Measurements from ENCODE around the gene TWF2. TPM values are rescaled to one million over a fixed set of nuclear protein-coding genes. Genes with fewer than 3 reads are reported as not detected.
A peak's percentile ranks its signal among the peaks of the same experiment; 100 is the strongest.

TWF2 gene
- polyA plus RNA-seq, 4 donors, result 23.1 to 54.1 (median 50.7) TPM

DNA sequence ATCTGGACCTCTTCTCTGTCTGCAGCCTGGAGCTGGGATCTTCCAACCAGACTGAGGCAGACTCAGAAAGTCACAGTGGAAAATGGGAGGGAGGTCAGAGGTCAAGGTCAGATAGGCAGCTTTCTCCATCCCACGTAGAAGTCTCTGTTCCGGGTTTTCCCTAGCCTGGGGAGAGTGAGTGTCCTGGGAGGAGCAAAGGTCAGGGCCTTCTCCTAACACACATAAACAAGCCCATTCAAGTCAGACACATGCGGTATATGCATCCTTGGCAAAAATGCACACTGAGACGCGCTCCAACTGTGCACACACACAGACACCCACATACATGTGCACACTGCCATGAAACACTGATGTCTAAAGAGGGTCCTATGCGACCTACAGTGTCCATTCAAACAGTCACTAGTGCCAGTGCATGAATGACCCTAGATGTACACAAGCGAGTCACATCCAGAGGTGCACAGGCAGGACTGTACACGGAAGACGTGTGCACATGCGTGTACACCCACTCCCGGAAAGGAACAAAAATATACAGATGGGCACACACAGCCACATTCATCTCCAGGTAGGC lies 681 bp downstream of the TWF2 start:
- no peaks in the 10 kb centered on the region for H3K27me3 ChIP-seq (ENCODE audit: control insufficient read depth in 3 of 3, insufficient read depth in 3 of 3, low read length in 3 of 3)
- H3K36me3 ChIP-seq (ENCODE audit: control insufficient read depth in 3 of 3, insufficient read depth in 2 of 3, low read depth in 1 of 3, low read length in 3 of 3), result peaks cover 0 to 29% (median 2%) of the 10 kb centered on the region in 3 donors
- FAIRE-seq (no peak), DNase-seq (no peak)
- H3K27ac ChIP-seq (ENCODE audit: low read depth in 1 of 3, low read length in 2 of 3), result peak overlapping the region in 1 of 3 donors; percentile 94
- 16 to 19% (median 18%) methylated on average over 11 of the region's 11 CpGs for WGBS, 3 donors
- no peaks in the 10 kb centered on the region for H3K9me3 ChIP-seq (ENCODE audit: control insufficient read depth in 2 of 2, insufficient read depth in 1 of 2, low read depth in 1 of 2, low read length in 1 of 2)
- H3K4me3 ChIP-seq (ENCODE audit: low read depth in 1 of 3, low read length in 3 of 3), result peak overlapping the region; percentile 81 to 100 (median 82)
- H3K4me1 ChIP-seq (ENCODE audit: control insufficient read depth in 3 of 3, insufficient read depth in 2 of 3, low read depth in 1 of 3, low read length in 2 of 3), result peaks cover 0 to 26% (median 8%) of the 10 kb centered on the region in 3 donors

DNA sequence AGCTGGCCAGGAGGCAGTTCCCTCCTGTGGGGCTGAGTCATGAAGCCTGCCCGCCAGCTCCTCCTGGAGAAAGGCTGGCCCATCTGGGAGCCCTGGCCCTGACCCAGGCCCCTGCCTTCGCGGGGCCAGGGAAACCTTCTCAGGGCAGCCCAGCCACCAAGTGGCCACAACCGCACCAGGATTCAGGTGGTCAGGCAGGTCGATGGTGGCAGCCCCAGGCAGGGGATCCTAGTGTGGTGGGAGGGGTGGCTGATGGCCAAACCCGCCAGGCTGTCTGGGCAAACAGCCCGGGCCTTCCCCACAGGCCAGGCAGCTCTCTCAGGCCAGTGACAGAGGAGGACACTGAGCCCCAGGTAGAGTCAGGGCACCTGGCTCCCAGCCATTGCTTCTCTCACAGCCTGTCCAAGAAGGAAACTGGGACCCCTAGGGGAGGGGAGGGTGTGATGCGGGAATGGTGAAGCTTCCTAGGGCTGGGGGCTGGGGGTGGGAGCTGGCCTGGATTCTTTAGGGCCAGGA lies 1.2 kb downstream of the TWF2 start:
- WGBS, 3 donors, result 40 to 52% (median 49%) methylated on average over 7 to 8 of the region's 8 CpGs
- Histone ChIP-seq H3K4me3 (ENCODE audit: low read depth in 1 of 3, low read length in 3 of 3) (peak overlapping the region in 1 of 3 donors; percentile 81), H3K9me3 (ENCODE audit: control insufficient read depth in 2 of 2, insufficient read depth in 1 of 2, low read depth in 1 of 2, low read length in 1 of 2) (no peaks in the 10 kb centered on the region), H3K36me3 (ENCODE audit: control insufficient read depth in 3 of 3, insufficient read depth in 2 of 3, low read depth in 1 of 3, low read length in 3 of 3) (peaks cover 0 to 34% (median 2%) of the 10 kb centered on the region in 3 donors), H3K27ac (ENCODE audit: low read depth in 1 of 3, low read length in 2 of 3) (peak overlapping the region in 1 of 3 donors; percentile 79), H3K4me1 (ENCODE audit: control insufficient read depth in 3 of 3, insufficient read depth in 2 of 3, low read depth in 1 of 3, low read length in 2 of 3) (peaks cover 0 to 26% (median 8%) of the 10 kb centered on the region in 3 donors), H3K27me3 (ENCODE audit: control insufficient read depth in 3 of 3, insufficient read depth in 3 of 3, low read length in 3 of 3) (no peaks in the 10 kb centered on the region)
- DNase-seq, result no peak
- no peak for FAIRE-seq

DNA sequence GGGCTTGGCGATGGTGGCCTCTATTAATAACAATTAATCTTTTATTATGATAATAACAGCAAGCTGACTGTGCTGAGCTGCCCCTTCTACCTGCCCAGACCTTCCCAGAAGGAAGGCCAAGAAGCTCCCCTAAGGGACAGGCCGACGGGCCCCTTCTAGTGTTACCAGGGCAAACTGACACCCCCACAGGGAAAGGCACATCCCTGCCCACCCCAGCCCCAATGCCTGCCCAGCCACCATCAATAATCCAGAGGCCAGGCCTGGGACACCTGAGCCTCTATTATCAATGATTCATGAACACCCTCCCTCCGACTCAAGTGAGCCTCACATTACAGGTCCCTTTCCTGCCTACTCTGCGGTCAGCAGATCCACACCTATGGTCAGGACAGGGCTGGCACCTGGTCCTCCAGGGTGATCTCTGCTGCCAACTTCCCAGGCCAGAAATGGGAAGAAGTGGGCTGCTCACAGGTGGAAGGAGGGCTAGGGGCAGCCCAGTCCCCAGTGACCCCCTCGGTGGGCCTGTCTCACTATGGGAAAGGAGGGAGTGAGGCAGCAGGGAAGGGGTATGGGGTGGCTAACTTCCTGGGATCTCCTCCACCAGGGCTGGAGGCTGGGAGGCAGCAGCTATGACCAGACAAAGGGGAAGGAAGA lies 1.8 kb downstream of the TWF2 start:
- H3K4me3 ChIP-seq (ENCODE audit: low read depth in 1 of 3, low read length in 3 of 3), result no peak overlapping the region
- FAIRE-seq, result no peak
- no peaks in the 10 kb centered on the region for H3K9me3 ChIP-seq (ENCODE audit: control insufficient read depth in 2 of 2, insufficient read depth in 1 of 2, low read depth in 1 of 2, low read length in 1 of 2)
- H3K27ac ChIP-seq (ENCODE audit: low read depth in 1 of 3, low read length in 2 of 3), result peak overlapping the region in 1 of 3 donors; percentile 79
- peaks cover 0 to 26% (median 8%) of the 10 kb centered on the region in 3 donors for H3K4me1 ChIP-seq (ENCODE audit: control insufficient read depth in 3 of 3, insufficient read depth in 2 of 3, low read depth in 1 of 3, low read length in 2 of 3)
- DNase-seq, result no peak
- WGBS, 3 donors, result 83 to 86% (median 84%) methylated on average over 6 of the region's 6 CpGs
- peaks cover 0 to 37% (median 2%) of the 10 kb centered on the region in 3 donors for H3K36me3 ChIP-seq (ENCODE audit: control insufficient read depth in 3 of 3, insufficient read depth in 2 of 3, low read depth in 1 of 3, low read length in 3 of 3)
- no peaks in the 10 kb centered on the region for H3K27me3 ChIP-seq (ENCODE audit: control insufficient read depth in 3 of 3, insufficient read depth in 3 of 3, low read length in 3 of 3)

DNA sequence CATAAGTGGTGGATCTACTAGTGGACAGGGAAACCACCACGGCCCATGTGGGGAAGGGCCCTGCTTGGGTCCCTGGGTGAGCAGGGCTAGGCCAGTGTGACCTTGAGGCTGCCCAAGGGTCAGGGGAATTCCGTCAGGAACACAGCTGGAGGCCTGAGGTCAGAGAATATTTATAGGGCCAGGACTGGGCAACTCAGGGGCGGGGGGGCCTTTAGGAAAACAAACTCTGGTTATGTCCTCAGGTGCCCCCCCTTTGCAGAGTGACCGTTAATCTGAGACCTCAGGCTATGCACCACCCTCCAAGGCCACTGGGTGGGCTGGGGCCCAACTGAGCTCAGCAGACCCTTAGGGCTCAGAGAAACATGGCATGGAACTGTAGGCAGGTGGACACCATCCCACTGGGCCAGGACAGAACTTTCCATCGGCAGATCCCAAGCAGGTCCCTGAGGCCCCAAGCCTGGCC lies 2.5 kb downstream of the TWF2 start:
- Histone ChIP-seq H3K4me1 (ENCODE audit: control insufficient read depth in 3 of 3, insufficient read depth in 2 of 3, low read depth in 1 of 3, low read length in 2 of 3) (peaks cover 0 to 26% (median 8%) of the 10 kb centered on the region in 3 donors), H3K27me3 (ENCODE audit: control insufficient read depth in 3 of 3, insufficient read depth in 3 of 3, low read length in 3 of 3) (no peaks in the 10 kb centered on the region), H3K9me3 (ENCODE audit: control insufficient read depth in 2 of 2, insufficient read depth in 1 of 2, low read depth in 1 of 2, low read length in 1 of 2) (no peaks in the 10 kb centered on the region), H3K27ac (ENCODE audit: low read depth in 1 of 3, low read length in 2 of 3) (no peak overlapping the region), H3K4me3 (ENCODE audit: low read depth in 1 of 3, low read length in 3 of 3) (no peak overlapping the region), H3K36me3 (ENCODE audit: control insufficient read depth in 3 of 3, insufficient read depth in 2 of 3, low read depth in 1 of 3, low read length in 3 of 3) (peaks cover 0 to 44% (median 2%) of the 10 kb centered on the region in 3 donors)
- no peak for FAIRE-seq
- 85 to 93% (median 90%) methylated on average over 5 of the region's 5 CpGs for WGBS, 3 donors
- no peak for DNase-seq

DNA sequence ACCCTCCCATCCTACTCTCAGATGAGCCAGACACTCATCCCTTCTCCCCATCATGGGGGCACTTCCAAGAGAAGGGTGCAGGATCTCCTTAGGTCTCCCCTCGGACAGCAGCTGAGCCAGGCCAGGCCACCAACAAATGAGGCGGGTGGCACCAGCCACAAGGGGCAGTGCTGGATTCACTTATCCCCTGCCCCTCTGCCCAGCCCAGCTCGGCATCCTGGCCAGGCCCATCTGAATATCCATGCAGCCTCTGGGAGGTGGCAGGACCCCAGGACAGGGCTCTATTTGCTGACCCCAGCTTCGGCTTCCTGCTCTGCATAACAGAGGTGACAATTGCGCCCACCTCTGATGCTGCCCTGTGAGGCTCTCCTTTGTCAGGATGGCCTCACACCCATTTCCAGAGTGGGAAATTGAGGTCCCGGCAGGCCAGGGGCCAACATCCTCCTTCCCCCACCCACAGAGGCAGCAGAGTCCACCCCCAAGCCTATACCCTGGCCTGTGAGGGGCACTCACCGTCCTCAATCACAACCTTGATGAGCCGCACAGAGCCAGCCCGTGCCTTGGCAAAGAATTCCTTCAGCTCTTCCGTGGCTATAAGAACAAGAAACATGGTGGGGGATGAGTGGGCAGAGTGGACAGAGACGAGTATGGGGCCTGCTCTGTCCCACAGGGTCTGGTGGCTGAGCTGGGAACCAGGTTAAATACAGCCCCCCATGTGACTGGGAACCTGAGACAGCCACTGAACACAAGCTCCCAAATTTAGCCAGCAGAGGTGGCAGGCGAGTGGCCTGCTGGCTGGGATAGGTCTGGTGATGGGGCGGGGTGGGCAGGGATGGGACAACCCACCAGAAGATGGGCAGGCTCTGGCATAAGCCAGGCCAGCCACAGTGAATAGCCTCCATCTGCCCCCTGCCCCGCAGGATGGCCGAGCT lies 4.2 kb downstream of the TWF2 start:
- FAIRE-seq (no peak), DNase-seq (no peak)
- 90 to 93% (median 91%) methylated on average over 14 to 15 of the region's 15 CpGs for WGBS, 3 donors
- peaks cover 0 to 20% (median 8%) of the 10 kb centered on the region in 3 donors for H3K4me1 ChIP-seq (ENCODE audit: control insufficient read depth in 3 of 3, insufficient read depth in 2 of 3, low read depth in 1 of 3, low read length in 2 of 3)
- no peaks in the 10 kb centered on the region for H3K27me3 ChIP-seq (ENCODE audit: control insufficient read depth in 3 of 3, insufficient read depth in 3 of 3, low read length in 3 of 3)
- no peaks in the 10 kb centered on the region for H3K9me3 ChIP-seq (ENCODE audit: control insufficient read depth in 2 of 2, insufficient read depth in 1 of 2, low read depth in 1 of 2, low read length in 1 of 2)
- H3K36me3 ChIP-seq (ENCODE audit: control insufficient read depth in 3 of 3, insufficient read depth in 2 of 3, low read depth in 1 of 3, low read length in 3 of 3), result peaks cover 8 to 60% (median 15%) of the 10 kb centered on the region in 3 donors
- H3K4me3 ChIP-seq (ENCODE audit: low read depth in 1 of 3, low read length in 3 of 3), result no peak overlapping the region
- H3K27ac ChIP-seq (ENCODE audit: low read depth in 1 of 3, low read length in 2 of 3), result no peak overlapping the region

DNA sequence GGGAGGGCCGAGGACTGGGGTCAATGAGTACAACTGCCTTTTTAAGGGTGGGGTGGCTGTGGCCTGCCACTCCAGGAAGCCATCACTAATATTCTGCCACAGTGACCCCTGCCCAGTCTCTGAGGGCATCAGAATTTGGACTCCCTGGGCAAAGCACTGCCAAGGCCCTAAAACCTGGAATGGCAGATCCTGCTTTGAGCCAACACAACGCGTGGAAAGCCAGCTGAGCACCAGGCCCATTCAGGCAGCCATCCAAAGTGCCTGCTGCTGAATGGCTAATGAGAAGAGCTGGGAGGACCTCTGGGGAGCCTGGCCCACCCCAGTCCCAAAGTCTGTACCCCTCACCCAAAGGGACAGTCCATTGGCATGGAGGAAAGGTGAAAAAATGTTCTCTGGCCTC lies 5.0 kb downstream of the TWF2 start:
- WGBS, 3 donors, result 77 to 84% (median 79%) methylated on average over 3 of the region's 3 CpGs
- no peak for FAIRE-seq
- no peak for DNase-seq
- Histone ChIP-seq H3K4me1 (ENCODE audit: control insufficient read depth in 3 of 3, insufficient read depth in 2 of 3, low read depth in 1 of 3, low read length in 2 of 3) (peaks cover 0 to 16% (median 8%) of the 10 kb centered on the region in 3 donors), H3K27me3 (ENCODE audit: control insufficient read depth in 3 of 3, insufficient read depth in 3 of 3, low read length in 3 of 3) (no peaks in the 10 kb centered on the region), H3K4me3 (ENCODE audit: low read depth in 1 of 3, low read length in 3 of 3) (no peak overlapping the region), H3K27ac (ENCODE audit: low read depth in 1 of 3, low read length in 2 of 3) (no peak overlapping the region), H3K36me3 (ENCODE audit: control insufficient read depth in 3 of 3, insufficient read depth in 2 of 3, low read depth in 1 of 3, low read length in 3 of 3) (peaks cover 15 to 69% (median 16%) of the 10 kb centered on the region in 3 donors), H3K9me3 (ENCODE audit: control insufficient read depth in 2 of 2, insufficient read depth in 1 of 2, low read depth in 1 of 2, low read length in 1 of 2) (no peaks in the 10 kb centered on the region)

DNA sequence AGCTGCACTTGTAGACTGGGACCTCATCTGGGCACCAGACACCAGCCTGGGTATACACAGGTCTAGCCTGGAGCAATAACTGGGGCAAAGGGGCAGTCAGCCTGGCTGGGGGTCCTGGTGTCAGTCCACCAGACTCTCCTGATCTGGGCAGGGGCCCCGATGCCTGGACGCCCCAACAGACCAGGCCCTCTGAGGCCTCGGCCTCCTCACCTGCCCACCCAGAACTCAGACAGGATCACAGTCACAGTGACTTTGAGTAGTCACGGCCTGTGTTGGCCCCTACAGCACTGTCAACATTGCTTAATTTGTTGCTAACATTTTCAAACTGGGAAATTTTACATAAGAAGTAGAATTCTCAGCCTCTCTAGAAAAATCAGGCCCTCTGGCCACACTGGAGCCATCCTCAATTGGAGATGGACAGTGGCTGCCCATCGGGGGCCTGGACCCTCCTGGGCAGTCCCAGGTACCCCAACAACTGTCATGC lies 5.8 kb downstream of the TWF2 start:
- no peak for FAIRE-seq
- 95 to 97% (median 96%) methylated on average over 5 of the region's 5 CpGs for WGBS, 3 donors
- no peak overlapping the region for H3K4me3 ChIP-seq (ENCODE audit: low read depth in 1 of 3, low read length in 3 of 3)
- no peaks in the 10 kb centered on the region for H3K27me3 ChIP-seq (ENCODE audit: control insufficient read depth in 3 of 3, insufficient read depth in 3 of 3, low read length in 3 of 3)
- DNase-seq, result no peak
- no peaks in the 10 kb centered on the region for H3K9me3 ChIP-seq (ENCODE audit: control insufficient read depth in 2 of 2, insufficient read depth in 1 of 2, low read depth in 1 of 2, low read length in 1 of 2)
- peaks cover 16 to 77% (median 18%) of the 10 kb centered on the region in 3 donors for H3K36me3 ChIP-seq (ENCODE audit: control insufficient read depth in 3 of 3, insufficient read depth in 2 of 3, low read depth in 1 of 3, low read length in 3 of 3)
- no peak overlapping the region for H3K27ac ChIP-seq (ENCODE audit: low read depth in 1 of 3, low read length in 2 of 3)
- peaks cover 0 to 12% (median 8%) of the 10 kb centered on the region in 3 donors for H3K4me1 ChIP-seq (ENCODE audit: control insufficient read depth in 3 of 3, insufficient read depth in 2 of 3, low read depth in 1 of 3, low read length in 2 of 3)

Data from small intestine (tissue), 7 donors.